Activated CD8-positive, alpha-beta memory T cell treated with anti-CD3 and anti-CD28 coated beads, Interleukin-2, amount 50 U/mL, for 24 hours (primary cell): ENCODE data around the gene GPAT3.

Experiments
- DNase-seq: peaks from one replicate; pipeline ENCODE4 v3.0.0-alpha.2; 2020; ENCODE audit errors: extremely low read depth

The GPAT3 gene

GRCh38 chr4:83644677-83645659, 109.1 kb downstream of the GPAT3 start:
- no peak for DNase-seq

- no peak for DNase-seq
Observed at GRCh38 chr4:83646538-83647239, 110.8 kb downstream of the GPAT3 start.

GRCh38 chr4:83651846-83652245, 115.9 kb downstream of the GPAT3 start:
- no peak for DNase-seq
